Activated CD4-positive, alpha-beta T cell treated with anti-CD3 and anti-CD28 coated beads, Interleukin-10, Interleukin-2, amounts not matched to agents 100 ng/mL and 50 ng/mL, durations not matched to agents 16 hours and 8 hours (primary cell): ENCODE results near the gene TNFRSF8.
"Not testable (repeated sequence)": the region's sequence is repeated elsewhere in the genome, so short reads cannot be mapped to it uniquely, and the experiment has no call there.

Source experiments
- DNase-seq: peaks from one replicate; pipeline ENCODE4 v3.0.0-alpha.2; 2020

Gene TNFRSF8

GRCh38 chr1:12088607-12089006, 25.5 kb downstream of the TNFRSF8 start:
- DNase-seq = peak; percentile 71

GRCh38 chr1:12090326-12090725, 27.2 kb downstream of the TNFRSF8 start:
- DNase-seq = no peak

GRCh38 chr1:12091191-12091590, 28.1 kb downstream of the TNFRSF8 start:
- no peak for DNase-seq

- no peak for DNase-seq
Observed at GRCh38 chr1:12094180-12094579, 31.1 kb downstream of the TNFRSF8 start.

GRCh38 chr1:12095452-12096263, 32.6 kb downstream of the TNFRSF8 start:
- DNase-seq = peak; percentile 46

- DNase-seq = no peak
Observed at GRCh38 chr1:12096615-12097014, 33.5 kb downstream of the TNFRSF8 start.

GRCh38 chr1:12097321-12097720, 34.2 kb downstream of the TNFRSF8 start:
- DNase-seq = no peak

- no peak for DNase-seq
Observed at GRCh38 chr1:12098786-12099185, 35.7 kb downstream of the TNFRSF8 start.

- no peak for DNase-seq
Observed at GRCh38 chr1:12099610-12100009, 36.5 kb downstream of the TNFRSF8 start.

GRCh38 chr1:12100071-12100470, 37.0 kb downstream of the TNFRSF8 start:
- no peak for DNase-seq

GRCh38 chr1:12101120-12101519, 38.0 kb downstream of the TNFRSF8 start:
- DNase-seq = not testable (repeated sequence)

GRCh38 chr1:12102066-12102465, 39.0 kb downstream of the TNFRSF8 start:
- no peak for DNase-seq

GRCh38 chr1:12104417-12104816, 41.3 kb downstream of the TNFRSF8 start:
- no peak for DNase-seq

GRCh38 chr1:12106153-12106552, 43.0 kb downstream of the TNFRSF8 start:
- DNase-seq = no peak

- DNase-seq = not testable (repeated sequence)
Observed at GRCh38 chr1:12106861-12107260, 43.8 kb downstream of the TNFRSF8 start.

- no peak for DNase-seq
Observed at GRCh38 chr1:12107718-12108117, 44.6 kb downstream of the TNFRSF8 start.

GRCh38 chr1:12109901-12110300, 46.8 kb downstream of the TNFRSF8 start:
- DNase-seq = no peak

GRCh38 chr1:12111741-12112140, 48.6 kb downstream of the TNFRSF8 start:
- DNase-seq = no peak

GRCh38 chr1:12112711-12113161, 49.6 kb downstream of the TNFRSF8 start:
- DNase-seq = no peak

GRCh38 chr1:12113433-12114339, 50.6 kb downstream of the TNFRSF8 start:
- no peak for DNase-seq

GRCh38 chr1:12114340-12114683, 51.2 kb downstream of the TNFRSF8 start:
- no peak for DNase-seq

GRCh38 chr1:12114916-12115315, 51.8 kb downstream of the TNFRSF8 start:
- DNase-seq = no peak

- no peak for DNase-seq
Observed at GRCh38 chr1:12121212-12122003, 58.3 kb downstream of the TNFRSF8 start.
